Subcutaneous abdominal adipose tissue (tissue), 5 donors: Measurements from ENCODE around the gene PLCG1.

Source experiments
- H3K27ac ChIP-seq: one replicate; pipeline ENCODE4 v1.7.0; 2013; ENCODE audit warnings: low read depth, mild to moderate bottlenecking, inconsistent platforms, low read length, moderate library complexity
- H3K27me3 ChIP-seq, 5 donors: one replicate each; pipeline ENCODE4 v1.7.0; 2013; ENCODE audit warnings: low read length in 5 of 5, inconsistent platforms in 1 of 5; ENCODE audit not compliant: control insufficient read depth in 5 of 5, insufficient read depth in 4 of 5
- H3K36me3 ChIP-seq, 5 donors: one replicate each; pipeline ENCODE4 v1.7.0; 2013; ENCODE audit warnings: low read length in 5 of 5; ENCODE audit not compliant: control insufficient read depth in 5 of 5, insufficient read depth in 5 of 5
- H3K4me1 ChIP-seq, 5 donors: one replicate each; pipeline ENCODE4 v1.7.0; 2013; ENCODE audit warnings: low read length in 5 of 5, mild to moderate bottlenecking in 3 of 5, moderate library complexity in 1 of 5; ENCODE audit not compliant: control insufficient read depth in 5 of 5, insufficient read depth in 5 of 5
- H3K4me3 ChIP-seq, 5 donors: one replicate each; pipeline ENCODE4 v1.7.0; 2013; ENCODE audit warnings: low read length in 5 of 5, low read depth in 1 of 5
- H3K9ac ChIP-seq, 5 donors: one replicate each; pipeline ENCODE4 v1.7.0; 2013; ENCODE audit warnings: low read length in 5 of 5, mild to moderate bottlenecking in 4 of 5, moderate library complexity in 3 of 5
- H3K9me3 ChIP-seq, 5 donors: one replicate each; pipeline ENCODE4 v1.7.0; 2013; ENCODE audit warnings: low read length in 5 of 5; ENCODE audit not compliant: control insufficient read depth in 5 of 5
- donor health status: healthy.
- donor health status: healthy.
- donor health status: healthy.
- donor health status: healthy.
- donor health status: healthy.

Gene PLCG1

DNA sequence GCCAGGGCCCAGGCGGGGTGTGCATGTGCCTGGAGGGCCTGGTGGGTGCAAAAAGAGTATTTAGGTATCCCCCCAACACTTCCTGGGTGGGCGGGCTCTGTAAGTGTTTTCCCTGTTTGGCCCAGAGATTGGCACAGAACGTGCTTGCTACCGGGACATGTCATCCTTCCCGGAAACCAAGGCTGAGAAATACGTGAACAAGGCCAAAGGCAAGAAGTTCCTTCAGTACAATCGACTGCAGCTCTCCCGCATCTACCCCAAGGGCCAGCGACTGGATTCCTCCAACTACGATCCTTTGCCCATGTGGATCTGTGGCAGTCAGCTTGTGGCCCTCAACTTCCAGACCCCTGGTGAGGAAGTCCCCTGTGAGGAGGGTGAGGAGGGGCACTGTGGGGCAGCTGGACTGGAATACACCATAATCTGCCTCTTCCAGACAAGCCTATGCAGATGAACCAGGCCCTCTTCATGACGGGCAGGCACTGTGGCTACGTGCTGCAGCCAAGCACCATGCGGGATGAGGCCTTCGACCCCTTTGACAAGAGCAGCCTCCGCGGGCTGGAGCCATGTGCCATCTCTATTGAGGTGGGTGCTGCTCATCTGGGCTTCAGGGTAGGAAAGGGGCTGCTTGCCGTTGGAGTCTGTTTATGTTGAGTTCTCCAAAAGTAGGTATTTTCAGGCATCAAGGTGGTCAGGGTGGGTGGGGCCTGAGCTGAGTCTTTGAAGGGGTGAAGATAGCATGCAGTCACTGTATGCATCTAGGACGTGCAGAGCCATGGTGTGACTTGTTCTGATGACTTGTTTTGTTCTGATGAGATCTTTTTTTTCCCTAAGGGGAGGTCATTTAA is 35.2 kb downstream of the PLCG1 start:
- no peaks in the 10 kb centered on the region for H3K9me3 ChIP-seq
- peak overlapping the region in 2 of 5 donors; percentile 3 to 26 for H3K9ac ChIP-seq
- peaks cover 0 to 94% (median 77%) of the 10 kb centered on the region in 5 donors for H3K36me3 ChIP-seq
- peak overlapping the region; percentile 56 for H3K27ac ChIP-seq
- H3K27me3 ChIP-seq, result no peaks in the 10 kb centered on the region
- H3K4me3 ChIP-seq, result peak overlapping the region in 1 of 5 donors; percentile 24
- H3K4me1 ChIP-seq, result peaks cover 6 to 33% (median 16%) of the 10 kb centered on the region in 5 donors

GRCh38 chr20:41173161-41173721 is 35.9 kb downstream of the PLCG1 start:
- Histone ChIP-seq H3K36me3 (peaks cover 0 to 89% (median 71%) of the 10 kb centered on the region in 5 donors), H3K4me3 (no peak overlapping the region), H3K9ac (no peak overlapping the region), H3K9me3 (no peaks in the 10 kb centered on the region), H3K27ac (peak overlapping the region; percentile 56), H3K4me1 (peaks cover 6 to 34% (median 19%) of the 10 kb centered on the region in 5 donors), H3K27me3 (no peaks in the 10 kb centered on the region)

DNA sequence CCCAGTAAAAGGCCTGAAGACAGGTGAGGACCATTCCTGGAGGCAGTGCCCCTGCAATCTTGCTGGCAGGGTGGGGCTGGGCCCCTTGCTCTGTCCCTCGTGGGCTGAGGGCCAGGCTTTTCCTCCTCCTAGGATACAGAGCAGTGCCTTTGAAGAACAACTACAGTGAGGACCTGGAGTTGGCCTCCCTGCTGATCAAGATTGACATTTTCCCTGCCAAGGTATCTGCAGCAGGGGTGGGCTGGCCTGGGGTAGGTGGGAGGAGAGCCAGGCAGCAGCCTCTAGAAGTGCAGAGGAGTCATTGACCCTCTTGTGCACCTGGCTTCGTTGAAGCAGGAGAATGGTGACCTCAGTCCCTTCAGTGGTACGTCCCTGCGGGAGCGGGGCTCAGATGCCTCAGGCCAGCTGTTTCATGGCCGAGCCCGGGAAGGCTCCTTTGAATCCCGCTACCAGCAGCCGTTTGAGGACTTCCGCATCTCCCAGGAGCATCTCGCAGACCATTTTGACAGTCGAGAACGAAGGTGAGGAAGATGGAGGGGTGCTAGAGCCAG is 36.5 kb downstream of the PLCG1 start:
- peaks cover 6 to 34% (median 19%) of the 10 kb centered on the region in 5 donors for H3K4me1 ChIP-seq
- H3K36me3 ChIP-seq, result peaks cover 0 to 83% (median 68%) of the 10 kb centered on the region in 5 donors
- H3K27ac ChIP-seq, result peak overlapping the region; percentile 30

DNA sequence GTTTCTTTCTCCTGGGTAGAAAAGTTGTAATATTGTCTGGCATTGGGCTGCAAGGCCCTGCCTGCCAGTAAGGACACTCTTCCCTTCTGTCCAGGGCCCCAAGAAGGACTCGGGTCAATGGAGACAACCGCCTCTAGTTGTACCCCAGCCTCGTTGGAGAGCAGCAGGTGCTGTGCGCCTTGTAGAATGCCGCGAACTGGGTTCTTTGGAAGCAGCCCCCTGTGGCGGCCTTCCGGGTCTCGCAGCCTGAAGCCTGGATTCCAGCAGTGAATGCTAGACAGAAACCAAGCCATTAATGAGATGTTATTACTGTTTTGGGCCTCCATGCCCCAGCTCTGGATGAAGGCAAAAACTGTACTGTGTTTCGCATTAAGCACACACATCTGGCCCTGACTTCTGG is 37.0 kb downstream of the PLCG1 start:
- H3K4me1 ChIP-seq, result peaks cover 6 to 39% (median 19%) of the 10 kb centered on the region in 5 donors
- H3K9ac ChIP-seq, result no peak overlapping the region
- H3K4me3 ChIP-seq, result no peak overlapping the region
- H3K27me3 ChIP-seq, result no peaks in the 10 kb centered on the region
- H3K36me3 ChIP-seq, result peaks cover 0 to 78% (median 63%) of the 10 kb centered on the region in 5 donors
- H3K9me3 ChIP-seq, result no peaks in the 10 kb centered on the region
- no peak overlapping the region for H3K27ac ChIP-seq

More for the DNA sequence above, 36.5 kb downstream of the PLCG1 start:
- Histone ChIP-seq H3K4me3 (no peak overlapping the region), H3K9ac (no peak overlapping the region), H3K9me3 (no peaks in the 10 kb centered on the region), H3K27me3 (no peaks in the 10 kb centered on the region)

DNA sequence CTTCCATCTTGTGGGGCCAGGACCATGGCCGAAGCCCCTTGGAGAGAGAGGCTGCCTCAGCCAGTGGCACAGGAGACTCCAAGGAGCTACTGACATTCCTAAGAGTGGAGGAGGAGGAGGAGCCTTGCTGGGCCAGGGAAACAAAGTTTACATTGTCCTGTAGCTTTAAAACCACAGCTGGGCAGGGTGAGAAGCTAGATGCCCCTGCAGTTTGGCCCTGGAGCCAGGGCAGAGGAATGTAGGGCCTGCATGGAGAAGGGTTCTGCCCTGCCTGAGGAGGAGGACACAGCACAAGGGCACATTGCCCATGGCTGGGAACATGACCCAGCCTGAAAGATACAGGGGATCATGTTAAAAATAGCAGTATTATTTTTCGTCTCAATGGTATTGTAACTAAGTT is 37.4 kb downstream of the PLCG1 start:
- Histone ChIP-seq H3K9ac (no peak overlapping the region), H3K27me3 (no peaks in the 10 kb centered on the region), H3K9me3 (no peaks in the 10 kb centered on the region), H3K36me3 (peaks cover 0 to 73% (median 59%) of the 10 kb centered on the region in 5 donors), H3K27ac (no peak overlapping the region), H3K4me3 (no peak overlapping the region), H3K4me1 (peaks cover 6 to 39% (median 19%) of the 10 kb centered on the region in 5 donors)

- Histone ChIP-seq H3K27me3 (no peaks in the 10 kb centered on the region), H3K9me3 (no peaks in the 10 kb centered on the region), H3K9ac (no peak overlapping the region), H3K27ac (peak overlapping the region; percentile 13), H3K4me3 (no peak overlapping the region), H3K4me1 (peaks cover 6 to 39% (median 19%) of the 10 kb centered on the region in 5 donors), H3K36me3 (peaks cover 0 to 69% (median 54%) of the 10 kb centered on the region in 5 donors)
Observed at GRCh38 chr20:41175201-41175651, 37.9 kb downstream of the PLCG1 start.

GRCh38 chr20:41175727-41176330 is 38.5 kb downstream of the PLCG1 start:
- no peaks in the 10 kb centered on the region for H3K9me3 ChIP-seq
- no peaks in the 10 kb centered on the region for H3K27me3 ChIP-seq
- no peak overlapping the region for H3K4me3 ChIP-seq
- H3K9ac ChIP-seq, result no peak overlapping the region
- H3K36me3 ChIP-seq, result peaks cover 0 to 63% (median 49%) of the 10 kb centered on the region in 5 donors
- peak overlapping the region; percentile 13 for H3K27ac ChIP-seq
- H3K4me1 ChIP-seq, result peaks cover 6 to 37% (median 19%) of the 10 kb centered on the region in 5 donors

DNA sequence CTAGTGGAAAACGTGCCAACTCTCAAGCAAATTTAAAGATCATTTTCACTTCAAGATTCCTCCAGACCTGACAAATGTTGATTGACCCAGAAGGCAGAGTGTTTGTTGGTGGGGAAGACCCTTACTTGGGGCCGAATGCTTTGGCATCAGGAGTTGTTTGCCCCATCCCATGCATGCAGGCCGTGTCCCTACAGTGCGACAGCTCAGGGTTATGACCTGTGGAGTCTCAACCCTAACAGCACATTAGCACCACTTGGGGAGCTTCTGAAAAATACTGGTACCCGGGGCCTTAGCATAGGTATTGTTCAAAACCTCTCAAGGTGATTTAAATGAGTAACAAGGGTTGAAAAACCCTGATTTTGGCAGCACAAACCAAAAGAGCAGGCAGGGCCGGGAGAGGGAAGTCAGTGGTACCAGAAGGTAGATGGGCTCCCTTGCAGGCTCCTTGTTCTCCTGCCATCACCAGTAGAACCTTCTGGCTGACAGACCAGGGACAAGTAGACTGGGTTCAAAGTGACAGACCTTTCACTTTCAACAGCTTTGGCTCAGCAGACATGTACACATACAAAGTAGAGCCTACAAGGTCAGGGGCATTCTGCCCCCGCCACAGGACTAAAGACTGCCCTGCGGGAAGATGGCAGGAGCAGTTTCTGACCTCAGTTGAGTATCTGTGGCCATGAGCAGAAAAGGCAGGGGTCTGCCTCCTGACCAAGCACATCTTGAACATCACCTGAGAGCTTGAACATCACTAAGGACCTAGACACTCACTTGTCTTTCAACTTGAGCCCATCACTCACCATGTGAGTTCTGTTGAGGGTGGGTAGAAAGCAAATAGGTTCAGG is 39.6 kb downstream of the PLCG1 start:
- no peaks in the 10 kb centered on the region for H3K9me3 ChIP-seq
- H3K9ac ChIP-seq, result no peak overlapping the region
- H3K27me3 ChIP-seq, result no peaks in the 10 kb centered on the region
- H3K4me1 ChIP-seq, result peaks cover 6 to 32% (median 15%) of the 10 kb centered on the region in 5 donors
- H3K27ac ChIP-seq, result no peak overlapping the region
- H3K4me3 ChIP-seq, result no peak overlapping the region
- peaks cover 0 to 59% (median 48%) of the 10 kb centered on the region in 5 donors for H3K36me3 ChIP-seq

DNA sequence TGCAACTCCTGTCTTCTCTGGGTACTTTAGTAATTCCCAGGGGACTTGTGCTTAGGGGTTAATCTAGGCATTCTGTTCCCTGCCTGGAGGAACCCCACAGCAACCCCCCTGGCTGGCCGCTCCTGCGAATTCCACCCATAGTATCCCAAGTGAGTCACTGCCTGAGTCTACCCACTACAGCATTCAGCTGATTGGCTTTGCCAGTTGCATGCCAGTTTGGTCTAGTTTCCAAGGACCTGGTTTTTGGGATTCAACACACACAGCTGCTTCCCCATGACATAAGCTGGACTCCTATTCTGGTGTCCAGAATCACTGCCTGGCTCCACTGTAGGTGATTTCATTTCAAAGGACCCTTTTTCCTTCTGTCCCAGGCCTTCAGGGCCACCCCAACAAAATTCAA is 40.3 kb downstream of the PLCG1 start:
- H3K4me3 ChIP-seq, result no peak overlapping the region
- no peaks in the 10 kb centered on the region for H3K27me3 ChIP-seq
- H3K9me3 ChIP-seq, result no peaks in the 10 kb centered on the region
- peaks cover 2 to 25% (median 8%) of the 10 kb centered on the region in 5 donors for H3K4me1 ChIP-seq
- no peak overlapping the region for H3K27ac ChIP-seq
- peaks cover 0 to 59% (median 49%) of the 10 kb centered on the region in 5 donors for H3K36me3 ChIP-seq
- H3K9ac ChIP-seq, result no peak overlapping the region
